GM18517 (cell line): ENCODE measurements around the gene RTCA.
"Not testable (repeated sequence)": the region's sequence is repeated elsewhere in the genome, so short reads cannot be mapped to it uniquely, and the experiment has no call there.

Source experiments
- ATAC-seq: cut with Tn5 transposase; IDR thresholded peaks from one replicate; pipeline ENCODE4 v1.9.1; 2021; ENCODE audit warnings: mild to moderate bottlenecking, moderate library complexity; ENCODE audit not compliant: unreplicated experiment

RTCA gene

DNA sequence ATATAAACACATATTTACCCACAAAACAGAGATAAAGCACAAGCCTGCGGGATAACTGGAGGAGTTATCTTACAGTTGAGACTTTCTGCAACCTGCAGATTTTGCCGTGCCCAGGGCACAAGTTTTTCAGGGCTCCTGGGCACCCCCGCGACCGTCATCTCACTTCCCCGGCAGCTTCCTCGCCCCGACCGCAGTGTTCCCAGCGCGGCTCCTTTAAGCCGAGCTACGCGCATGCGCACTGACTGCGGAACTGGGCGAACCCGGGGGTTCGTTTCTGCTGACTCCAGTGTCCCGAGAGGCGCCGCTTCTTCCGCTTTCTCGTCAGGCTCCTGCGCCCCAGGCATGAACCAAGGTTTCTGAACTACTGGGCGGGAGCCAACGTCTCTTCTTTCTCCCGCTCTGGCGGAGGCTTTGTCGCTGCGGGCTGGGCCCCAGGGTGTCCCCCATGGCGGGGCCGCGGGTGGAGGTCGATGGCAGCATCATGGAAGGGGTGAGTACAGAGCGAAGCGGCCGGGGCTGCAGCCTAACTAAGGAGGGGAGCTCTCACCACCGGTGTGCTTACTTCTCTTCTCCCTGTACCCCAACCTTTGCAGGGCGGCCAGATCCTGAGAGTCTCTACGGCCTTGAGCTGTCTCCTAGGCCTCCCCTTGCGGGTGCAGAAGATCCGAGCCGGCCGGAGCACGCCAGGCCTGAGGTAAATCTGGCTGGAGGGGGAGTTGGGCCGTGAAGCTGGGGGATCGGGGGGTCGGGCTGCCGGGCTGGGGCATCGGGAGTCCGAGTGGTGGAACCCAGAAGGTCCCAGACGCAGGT, at the start of gene RTCA:
RTCA (plus strand) TSS at position 286 of the 810 bp plus-strand sequence; CDS start at position 446, 160 bp downstream.
- peak; percentile 95 for ATAC-seq

DNA sequence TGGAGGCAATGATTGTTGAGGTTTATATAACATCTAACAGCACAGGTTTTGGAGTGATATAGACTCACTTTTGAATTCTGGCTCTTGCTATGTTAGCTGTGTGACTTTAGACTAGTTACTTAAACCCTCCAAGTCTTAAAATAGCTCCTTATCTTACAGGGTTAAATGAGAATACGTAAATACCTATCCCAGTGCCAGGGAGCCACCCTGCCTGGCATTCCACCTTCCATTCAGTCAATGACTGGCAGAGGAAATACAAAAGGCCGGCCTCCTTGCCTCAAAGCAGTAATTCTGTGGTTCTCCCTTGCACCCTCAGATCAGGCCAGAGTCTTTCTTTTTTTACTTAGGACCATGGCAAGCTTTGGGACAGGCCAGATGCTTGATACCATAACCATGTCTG, 48.2 kb upstream of the RTCA start:
- no peak for ATAC-seq

DNA sequence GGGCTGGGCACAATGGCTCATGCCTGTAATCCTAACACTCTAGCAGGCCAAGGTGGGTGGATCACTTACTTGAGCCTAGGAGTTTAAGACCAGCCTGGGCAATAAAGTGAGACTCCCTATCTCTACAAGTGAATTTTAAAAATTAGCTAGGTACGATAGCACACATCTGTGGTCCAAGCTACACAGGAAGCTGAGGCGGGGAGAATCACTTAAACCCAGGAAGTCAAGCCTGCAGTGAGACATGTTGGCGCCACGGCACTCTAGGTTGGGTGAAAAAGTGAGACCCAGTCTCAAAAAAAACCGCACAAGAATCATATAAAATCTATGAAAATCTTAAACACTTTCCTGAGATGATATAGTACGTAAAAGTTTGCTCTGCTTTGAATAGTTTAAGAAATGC, 46.6 kb upstream of the RTCA start:
- no peak for ATAC-seq

DNA sequence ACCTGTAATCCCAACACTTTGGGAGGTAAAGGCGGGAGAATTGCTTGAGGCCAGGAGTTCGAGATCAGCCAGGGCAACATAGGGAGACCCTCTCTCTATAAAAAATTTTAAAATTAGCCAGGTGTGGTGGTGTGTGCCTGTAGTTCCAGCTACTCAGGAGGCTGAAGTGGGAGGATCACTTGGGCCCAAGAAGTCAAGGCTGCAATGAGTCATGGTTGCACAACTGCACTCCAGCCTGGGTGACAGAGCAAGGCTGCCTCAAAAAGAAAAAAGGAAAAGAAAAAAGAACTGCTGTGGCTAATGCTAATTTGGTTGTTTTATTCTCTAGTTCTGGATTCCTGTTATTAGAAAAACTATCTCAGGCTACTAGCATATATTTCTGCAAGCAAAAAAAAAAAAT, 46.1 kb upstream of the RTCA start:
- no peak for ATAC-seq

DNA sequence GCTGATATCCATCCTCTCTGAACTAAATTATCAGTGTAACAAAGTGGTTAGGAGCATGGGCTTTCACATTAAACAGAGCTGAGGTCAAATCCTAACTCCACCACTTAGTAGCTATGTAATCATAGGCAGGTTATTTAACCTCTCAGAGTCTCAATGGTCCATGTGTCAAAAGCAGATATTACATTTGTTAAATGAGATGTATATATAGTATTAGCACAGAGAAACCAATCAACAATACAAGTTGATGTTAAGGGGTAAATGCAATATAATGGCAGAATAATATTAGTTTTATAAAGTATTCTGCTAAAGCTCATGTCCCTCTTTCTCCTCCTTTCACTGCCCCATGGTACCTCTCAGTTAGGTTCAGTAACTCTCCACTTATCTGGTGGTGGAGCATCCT, 43.6 kb upstream of the RTCA start:
- no peak for ATAC-seq

DNA sequence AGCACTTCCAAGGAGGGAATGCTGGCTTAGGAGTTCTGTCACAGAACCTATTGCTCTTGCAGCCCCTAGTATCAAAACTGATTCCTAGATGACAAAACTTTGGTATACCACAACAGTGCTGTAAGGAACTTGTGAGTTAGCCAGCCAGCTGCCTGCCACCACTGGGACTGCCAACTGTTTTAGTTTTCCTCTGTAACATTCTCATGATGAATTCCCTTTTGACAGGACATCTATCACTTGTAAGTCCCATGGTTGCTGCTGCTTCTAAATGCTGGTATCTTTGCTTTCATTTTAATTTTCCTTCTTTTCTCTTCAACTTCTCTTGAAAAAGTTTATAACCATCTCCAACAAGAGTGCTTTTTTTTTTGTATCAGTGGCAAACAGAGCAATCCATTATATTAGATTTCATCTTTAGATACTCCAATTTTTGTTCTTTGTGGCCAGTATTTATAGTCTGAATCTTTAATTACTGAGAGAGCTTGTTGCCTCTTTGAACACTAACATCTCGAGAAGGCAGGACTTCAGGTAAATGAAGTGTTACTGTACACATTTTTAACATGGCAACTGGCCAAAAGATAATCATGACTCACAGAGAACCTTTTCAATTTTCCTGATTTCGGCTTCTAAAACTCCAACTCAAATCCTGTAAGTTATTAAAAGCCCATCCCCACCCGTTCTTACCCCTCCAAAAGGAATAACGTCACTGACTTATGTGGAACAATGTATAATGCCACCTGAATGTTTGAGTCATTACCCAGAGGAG, 36.2 kb upstream of the RTCA start:
- no peak for ATAC-seq

DNA sequence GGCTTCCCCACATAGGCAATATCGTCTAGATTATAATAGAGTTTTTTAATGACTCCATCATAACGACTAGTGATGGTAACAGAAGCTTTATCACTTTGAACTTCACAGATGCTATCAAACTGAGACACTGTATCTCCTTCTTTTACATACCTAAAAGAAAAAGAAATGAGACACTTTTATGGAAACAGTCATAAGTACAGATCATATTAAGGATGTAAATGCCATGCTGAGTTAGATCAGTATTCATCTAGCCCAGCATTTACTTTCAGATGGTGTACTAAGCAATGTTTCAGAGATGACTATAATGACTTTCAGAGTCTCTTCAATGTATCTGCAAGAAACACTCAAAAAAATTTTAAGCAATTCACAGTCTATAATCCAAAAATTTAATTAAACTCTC, 35.3 kb upstream of the RTCA start:
- ATAC-seq: no peak

DNA sequence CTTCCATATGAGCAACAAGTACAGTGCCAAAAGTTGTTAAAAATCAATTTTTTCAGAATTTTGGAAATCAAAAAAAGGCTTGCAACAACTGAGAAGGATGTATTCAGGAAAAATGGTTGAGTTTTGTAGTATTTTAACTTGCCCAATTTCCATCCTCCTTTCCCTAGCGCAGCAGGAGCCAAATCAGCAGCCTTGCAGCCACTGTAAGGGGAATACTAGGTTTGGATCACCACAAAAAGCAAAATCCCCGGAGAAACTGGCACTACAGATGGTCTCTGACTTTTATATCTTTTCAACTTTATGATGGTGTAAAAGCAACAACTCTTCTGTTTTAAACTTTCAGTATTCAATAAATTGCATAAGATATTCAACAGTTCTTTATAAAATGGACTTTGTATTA, 34.3 kb upstream of the RTCA start:
- no peak for ATAC-seq

DNA sequence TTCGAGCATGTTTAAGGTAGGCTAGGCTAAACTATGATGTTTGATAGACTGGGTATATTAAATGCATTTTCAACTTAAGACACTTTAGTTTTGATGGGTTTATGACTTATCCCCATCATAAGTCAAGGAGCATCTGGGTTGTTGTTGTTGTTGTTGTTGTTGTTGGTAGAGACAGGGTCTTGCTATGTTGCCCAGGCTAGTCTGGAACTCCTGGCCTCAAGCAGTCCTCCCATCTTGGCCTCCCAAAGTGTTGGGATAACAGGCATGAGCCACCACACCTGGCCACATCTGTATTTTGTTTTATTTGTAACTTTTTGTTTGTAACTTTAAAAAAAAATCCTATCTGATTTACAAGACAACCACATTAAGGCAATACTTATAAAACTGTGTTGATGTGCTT, 33.9 kb upstream of the RTCA start:
- no peak for ATAC-seq

DNA sequence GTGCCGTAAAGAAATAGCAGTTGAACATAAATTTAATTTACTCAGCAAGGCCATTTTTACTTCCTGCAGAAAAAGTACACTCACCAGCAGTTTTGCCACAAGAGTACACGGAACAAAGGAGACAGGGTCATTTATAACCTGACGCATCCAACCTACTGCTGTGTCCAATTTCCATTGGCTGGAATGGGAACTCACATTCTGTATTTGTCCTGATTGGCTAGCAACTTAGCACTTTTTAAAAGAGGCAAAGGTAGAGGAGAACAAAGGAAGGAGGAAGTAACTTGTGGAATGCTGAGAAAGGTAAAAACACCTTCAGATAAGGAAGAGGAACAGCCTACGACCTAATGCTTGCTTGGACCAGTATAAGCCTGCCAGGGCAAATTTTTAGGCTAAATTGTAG, 32.5 kb upstream of the RTCA start:
- not testable (repeated sequence) for ATAC-seq

DNA sequence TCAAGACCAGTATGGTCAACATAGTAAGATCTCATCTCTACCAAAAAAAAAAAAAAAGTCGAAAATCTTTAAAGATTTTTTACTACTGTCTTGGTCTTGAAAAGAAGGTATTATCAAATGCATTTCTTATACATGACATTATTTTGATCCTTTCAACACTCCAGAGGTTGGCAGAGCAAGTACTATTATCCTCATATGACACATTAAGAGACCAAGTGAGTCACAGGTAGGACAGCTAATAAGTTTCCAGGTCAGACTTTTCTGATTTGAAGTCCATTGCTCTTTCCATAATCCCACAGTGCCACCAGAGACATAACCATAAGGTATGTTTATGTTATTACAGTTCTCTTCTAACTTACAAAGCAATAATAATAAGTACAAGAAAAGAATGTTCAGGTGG, 31.6 kb upstream of the RTCA start:
- no peak for ATAC-seq

DNA sequence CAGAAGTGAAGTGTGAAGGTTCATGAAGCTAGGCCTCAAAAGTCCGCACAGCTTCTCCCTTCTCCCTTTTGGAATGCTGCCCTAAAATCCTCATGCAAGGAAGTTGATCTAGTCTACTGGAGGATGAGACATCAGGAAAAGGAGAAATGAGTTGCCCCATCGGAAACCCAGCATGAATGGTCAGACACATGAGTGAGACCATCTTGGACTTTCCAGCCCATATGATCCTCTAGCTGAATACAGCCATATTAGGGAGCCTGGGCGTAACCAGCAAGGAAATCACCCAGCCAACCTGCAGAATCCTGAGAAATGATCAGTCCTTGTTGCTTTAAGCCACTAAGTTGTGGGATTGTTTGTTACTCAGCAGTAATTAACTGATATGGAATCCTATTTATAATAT, 28.9 kb upstream of the RTCA start:
- no peak for ATAC-seq

DNA sequence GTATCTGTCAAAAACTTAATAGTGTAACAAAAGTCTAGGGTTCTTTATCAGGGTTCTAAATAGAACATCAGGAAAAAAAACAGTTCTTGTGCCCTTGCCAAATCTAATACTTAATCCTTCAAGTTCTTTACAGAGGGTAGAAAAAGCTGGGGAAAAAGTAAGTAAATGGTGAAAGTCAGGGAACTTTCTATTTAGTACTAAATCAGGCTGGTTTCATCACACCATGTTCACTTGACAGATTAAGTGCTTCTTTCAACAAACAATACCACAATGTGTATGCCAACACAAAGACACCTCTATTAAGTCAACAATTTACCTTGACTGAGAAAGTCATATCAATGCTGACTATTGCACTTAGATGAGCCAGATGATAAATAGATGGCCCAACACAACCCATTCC, 26.1 kb upstream of the RTCA start:
- ATAC-seq: no peak

DNA sequence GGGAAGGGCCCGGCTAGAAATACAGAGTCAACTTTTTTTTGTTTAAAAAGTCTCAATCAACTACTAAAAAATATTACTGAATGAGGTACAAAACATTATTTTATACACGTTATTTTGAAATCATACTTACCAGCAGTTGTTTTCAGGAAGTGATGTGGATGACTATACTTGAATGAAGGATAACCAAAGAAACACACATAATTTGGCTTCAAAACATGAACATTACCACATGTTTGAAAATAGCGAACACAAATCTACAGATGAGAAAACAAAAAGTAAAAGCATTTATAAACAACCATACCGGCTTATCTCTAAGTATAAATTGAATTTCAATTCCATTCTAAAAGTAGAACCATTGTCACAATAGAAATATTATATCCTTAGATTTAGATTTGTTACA, 25.4 kb upstream of the RTCA start:
- no peak for ATAC-seq

DNA sequence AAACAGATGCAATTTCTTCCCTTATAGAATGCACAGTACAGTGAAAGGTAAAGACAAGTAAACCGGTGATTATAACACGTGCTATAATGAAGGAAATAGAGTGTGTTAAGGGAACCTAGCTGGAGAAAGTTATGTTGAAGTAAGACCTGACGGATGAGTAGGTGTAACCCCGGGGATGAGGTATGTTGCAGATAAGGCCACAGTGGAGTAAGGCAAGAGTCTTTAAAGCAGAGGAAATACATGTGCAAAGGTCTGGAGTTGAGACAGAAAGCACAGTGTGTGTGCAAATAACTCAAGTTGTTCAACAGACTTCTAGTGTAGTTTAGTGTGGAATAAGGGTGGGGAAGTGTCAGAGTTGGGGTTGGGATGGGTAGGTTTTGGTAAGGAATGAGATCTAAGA, 19.3 kb upstream of the RTCA start:
- ATAC-seq: no peak

DNA sequence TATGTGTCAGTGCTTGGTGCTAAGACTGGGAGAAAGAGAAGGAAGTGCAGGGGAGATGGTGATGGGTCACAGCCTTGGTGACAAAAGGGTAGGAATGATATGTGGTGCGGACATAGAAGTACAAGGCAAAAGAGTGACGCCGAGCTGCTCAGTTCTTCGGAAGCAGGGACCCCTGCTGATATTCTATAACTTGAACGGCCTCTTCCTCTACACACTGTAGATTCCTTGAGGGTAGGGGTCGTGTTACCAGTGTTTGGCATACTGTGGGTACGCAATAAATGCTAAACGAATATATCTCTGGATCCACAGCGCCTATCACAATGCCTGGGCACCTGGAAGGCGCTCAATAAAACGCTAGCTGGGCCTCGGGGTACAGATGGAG, 16.9 kb upstream of the RTCA start:
- ATAC-seq: no peak

DNA sequence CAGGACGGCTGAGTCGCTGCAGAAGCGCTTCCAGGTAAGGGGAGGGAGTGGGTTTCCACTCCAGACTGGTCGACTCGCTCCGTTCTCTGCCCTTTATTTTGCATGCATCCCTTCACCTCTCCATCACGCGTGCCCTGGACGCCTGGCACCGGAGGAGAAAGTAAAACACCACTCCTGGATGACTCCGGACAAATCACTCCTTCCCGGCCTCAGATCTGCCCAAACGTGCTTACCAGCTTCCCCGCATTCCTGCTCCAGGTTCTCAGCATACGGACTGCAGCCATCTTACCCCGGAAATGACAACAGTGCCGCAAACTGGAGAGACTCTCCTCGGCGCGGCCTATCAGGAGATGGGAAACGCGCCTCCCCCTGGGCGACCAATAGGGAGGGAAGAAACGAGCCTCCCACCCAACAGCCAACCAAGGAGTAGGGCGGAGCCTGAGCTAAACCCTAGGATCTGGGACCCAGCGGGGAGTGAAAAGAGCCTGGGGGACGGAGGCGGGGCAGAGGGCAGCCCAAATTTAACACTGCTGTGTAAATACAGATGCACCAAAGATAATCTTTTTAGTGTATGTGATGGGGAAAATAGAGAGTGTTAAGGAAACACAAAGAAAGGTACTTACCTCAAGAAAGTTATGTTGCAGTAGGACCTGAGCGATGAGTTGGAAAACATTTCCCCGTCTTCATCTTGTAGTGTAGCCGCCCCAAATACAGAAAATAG, 16.3 kb upstream of the RTCA start, which contains the start of gene DBT:
DBT (minus strand) TSS at position 298 of the 721 bp plus-strand sequence; CDS start at position 284, 14 bp downstream.
- ATAC-seq: peak; percentile 100

DNA sequence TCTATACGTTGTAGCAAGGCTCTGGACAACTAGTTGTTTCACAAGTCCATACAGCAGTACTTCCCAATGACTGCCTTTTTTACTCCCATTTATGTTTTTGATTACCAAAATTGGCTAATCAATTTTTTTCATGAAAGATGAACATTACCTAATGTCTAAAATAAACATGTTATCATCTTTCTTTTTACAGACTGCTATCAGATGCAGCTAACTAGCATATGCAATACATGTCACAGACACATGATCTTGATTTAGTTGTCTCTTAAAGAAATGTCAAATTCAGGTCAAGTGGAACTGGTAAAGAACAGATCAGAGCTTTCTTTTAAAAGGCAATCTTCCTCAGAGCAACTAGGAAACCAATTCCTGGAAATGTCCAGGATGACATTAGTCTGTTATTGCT, 15.8 kb upstream of the RTCA start:
- no peak for ATAC-seq

DNA sequence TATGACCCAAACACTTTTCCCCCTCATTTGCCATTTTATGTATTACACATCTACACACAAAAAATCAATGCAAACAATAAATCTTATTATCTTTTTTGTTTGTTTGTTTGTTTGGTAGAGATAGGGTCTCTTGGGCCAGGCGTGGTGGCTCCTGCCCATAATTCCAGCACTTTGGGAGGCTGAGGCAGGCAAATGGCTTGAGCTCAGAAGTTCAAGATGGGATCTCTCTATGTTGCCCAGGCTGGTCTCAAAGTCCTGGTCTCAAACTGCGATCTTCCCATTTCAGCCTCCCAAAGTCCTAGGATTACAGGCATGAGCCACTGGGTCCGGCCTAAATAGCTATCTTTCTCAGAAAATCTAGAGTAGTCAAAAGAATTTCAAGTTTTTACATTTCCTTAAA, 15.2 kb upstream of the RTCA start:
- ATAC-seq: no peak

DNA sequence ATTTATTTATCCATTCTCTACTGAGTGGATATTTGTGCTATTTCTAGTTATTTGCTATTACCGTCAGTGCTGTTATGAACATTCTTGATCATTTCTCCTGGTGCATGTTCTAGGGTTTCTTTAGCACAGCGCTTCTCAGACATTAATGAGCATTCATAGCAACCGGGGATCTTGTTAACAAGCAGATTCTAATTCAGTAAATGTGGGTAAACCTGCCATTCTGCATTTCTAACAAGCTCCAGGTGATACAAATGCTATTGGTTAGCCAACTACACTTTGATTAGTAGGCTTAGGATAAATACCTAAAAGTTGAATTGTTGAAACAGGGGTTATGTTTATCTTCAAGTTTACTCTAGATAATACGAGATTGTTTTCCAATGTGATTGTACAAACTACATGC, 13.1 kb upstream of the RTCA start:
- no peak for ATAC-seq

DNA sequence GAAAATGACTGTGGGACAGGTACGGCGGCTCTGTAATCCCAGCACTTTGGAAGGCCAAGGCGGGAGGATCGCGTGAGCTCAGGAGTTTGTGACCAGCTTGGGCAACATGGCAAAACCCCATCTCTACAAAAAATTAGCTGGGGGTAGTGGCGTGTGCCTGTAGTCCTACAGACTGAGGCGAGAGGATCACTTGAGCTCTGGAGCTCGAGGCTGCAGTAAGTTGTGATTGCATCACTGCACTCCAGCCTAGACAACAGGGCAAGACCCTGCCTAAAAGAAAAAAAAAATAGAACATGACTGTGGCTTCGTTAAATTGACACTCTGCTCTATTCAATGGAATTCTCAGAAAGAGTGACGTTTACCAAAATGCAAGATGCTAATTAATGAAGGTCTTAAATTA, 12.5 kb upstream of the RTCA start:
- no peak for ATAC-seq

DNA sequence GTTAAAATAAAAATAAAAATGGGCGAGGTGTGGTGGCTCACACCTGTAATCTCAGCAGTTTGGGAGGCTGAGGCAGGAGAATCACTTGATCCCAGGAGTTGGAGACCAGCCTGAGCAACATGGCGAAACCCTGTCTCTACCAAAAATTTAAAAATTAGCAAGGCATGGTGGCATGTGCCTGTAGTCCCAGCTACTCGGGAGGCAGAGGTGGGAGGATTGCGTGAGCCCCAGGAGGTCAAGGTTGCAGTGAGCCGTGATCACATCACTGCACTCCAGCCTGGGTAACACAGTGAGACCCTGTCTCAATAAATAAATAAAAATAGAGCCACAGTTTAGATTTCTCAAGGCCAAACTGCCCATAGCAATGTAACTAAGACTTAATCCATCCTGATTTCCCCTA, 9.7 kb upstream of the RTCA start:
- not testable (repeated sequence) for ATAC-seq
